Hippocampal formation (tissue), 2 donors: ENCODE results near the gene B3GNT3.
A peak's percentile ranks its signal among the peaks of the same experiment; 100 is the strongest.
"Not testable (repeated sequence)": the region's sequence is repeated elsewhere in the genome, so short reads cannot be mapped to it uniquely, and the experiment has no call there.

Source experiments
- DNase-seq, 2 donors: peaks; one replicate each; lab custom pipeline; 2025; lab: John Stamatoyannopoulos, UW

Gene B3GNT3

GRCh38 chr19:17766543-17767131, 28.3 kb upstream of the B3GNT3 start:
- DNase-seq: peak; percentile 10 to 63

GRCh38 chr19:17767559-17767958, 27.4 kb upstream of the B3GNT3 start:
- no peak for DNase-seq

- no peak for DNase-seq
These were observed 24.3 kb upstream of the B3GNT3 start for GRCh38 chr19:17770613-17771012.

DNA sequence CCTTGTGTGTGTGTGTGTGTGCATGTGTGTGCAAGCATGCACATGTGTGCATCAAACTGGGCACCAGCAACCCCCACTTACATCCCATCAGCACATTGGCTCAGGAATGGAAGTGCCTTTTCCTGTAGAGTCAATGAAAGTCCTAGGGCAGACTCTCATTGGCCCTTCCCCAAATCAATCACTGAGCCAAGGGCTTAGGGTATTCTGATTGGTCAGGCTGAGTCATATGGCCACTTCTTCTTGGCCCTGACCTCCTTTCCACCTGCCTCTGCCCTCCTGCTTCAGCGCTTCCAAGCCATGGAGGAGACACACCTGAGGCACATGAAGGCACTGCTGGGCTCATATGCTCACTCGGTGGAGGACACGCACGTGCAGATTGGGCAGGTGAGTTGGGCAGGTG, 22.8 kb upstream of the B3GNT3 start:
- no peak for DNase-seq

GRCh38 chr19:17775245-17775927, 19.6 kb upstream of the B3GNT3 start:
- no peak for DNase-seq

DNA sequence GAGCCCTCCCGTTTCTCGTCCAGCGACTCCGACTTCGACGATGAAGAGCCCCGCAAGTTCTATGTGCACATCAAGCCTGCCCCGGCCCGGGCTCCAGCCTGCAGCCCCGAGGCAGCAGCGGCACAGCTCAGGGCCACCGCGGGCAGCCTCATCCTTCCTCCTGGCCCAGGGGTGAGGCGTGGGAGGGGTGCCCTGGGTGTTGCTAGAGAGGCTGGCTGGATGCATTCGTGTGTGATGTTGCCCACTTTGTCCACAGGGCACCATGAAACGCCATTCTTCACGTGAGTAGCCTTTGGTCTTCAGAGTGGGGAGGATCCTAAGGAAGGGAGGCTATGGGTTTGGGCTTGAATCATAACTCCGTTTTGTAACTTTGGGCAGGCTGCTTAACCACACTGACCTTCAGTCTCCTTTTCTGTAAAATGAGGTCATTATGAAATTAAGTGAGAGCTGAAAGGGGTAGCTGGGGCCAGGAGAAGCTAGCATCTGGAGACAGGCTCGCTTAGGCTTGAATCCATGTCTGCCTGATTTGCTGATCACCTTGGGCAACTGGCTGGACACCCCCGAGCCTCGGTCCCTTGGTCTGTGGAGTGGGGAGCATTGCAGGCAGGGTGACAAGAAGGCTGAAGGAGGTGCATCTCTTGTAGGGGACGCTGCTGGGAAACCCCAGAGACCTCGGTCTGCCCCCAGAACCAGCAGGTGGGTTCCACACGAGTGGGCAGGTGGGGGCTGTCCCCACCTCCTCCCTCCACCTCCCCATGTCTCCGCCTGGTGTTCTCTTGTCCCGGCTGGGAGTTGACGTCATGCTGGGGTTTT, 18.7 kb upstream of the B3GNT3 start:
- DNase-seq: no peak

DNA sequence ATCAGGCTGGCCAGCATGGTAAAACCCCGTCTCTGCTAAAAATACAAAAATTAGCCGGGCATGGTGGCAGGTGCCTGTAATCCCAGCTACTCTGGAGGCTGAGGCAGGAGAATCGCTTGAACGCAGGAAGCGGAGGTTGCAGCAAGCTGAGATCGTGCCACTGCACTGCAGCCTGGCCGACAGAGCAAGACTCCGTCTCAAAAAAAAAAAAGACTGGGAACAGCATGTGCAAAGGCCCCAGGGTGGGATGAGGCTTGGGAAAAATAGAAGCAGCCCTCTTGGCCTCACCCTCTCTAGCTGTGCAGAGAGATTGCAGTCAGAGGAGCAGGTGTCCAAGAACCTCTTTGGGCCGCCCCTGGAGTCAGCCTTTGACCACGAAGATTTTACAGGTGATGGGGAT, 17.1 kb upstream of the B3GNT3 start:
- not testable (repeated sequence) for DNase-seq

DNA sequence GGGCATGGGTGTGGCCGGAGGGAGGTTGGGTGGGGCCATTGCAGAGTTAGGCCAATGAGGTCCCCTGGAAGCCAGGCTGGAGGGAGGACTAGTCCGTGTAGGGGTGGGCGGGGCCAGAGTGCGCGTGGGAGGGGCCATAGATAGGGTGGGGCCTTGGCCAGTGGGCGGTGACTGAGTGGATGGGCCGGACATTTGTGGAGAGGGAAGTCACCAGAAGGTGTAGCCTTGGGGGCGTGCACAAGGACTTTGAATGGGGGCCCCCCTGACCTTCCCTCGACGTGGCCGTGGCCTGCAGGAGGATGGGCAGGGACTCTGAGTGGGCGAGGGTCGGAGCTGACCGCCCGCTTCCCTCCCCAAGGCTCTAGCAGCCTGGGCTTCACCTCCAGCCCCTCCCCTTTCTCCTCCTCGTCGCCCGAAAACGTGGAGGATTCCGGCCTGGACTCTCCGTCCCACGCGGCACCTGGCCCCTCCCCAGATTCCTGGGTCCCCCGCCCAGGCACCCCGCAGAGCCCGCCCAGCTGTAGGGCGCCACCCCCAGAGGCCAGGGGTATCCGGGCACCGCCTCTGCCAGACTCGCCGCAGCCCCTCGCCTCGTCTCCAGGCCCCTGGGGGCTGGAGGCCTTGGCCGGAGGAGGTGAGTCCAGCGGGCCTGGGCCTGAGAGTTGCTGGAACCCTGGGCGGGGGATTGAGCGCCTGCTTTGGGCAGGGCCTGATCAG, 16.5 kb upstream of the B3GNT3 start:
- peak in 1 of 2 donors; percentile 16 for DNase-seq

GRCh38 chr19:17778968-17779929, 15.7 kb upstream of the B3GNT3 start:
- peak in 1 of 2 donors; percentile 44 for DNase-seq

GRCh38 chr19:17780781-17781180, 14.2 kb upstream of the B3GNT3 start:
- DNase-seq: no peak

- DNase-seq: not testable (repeated sequence)
These were observed 11.2 kb upstream of the B3GNT3 start for GRCh38 chr19:17783721-17784120.

GRCh38 chr19:17784201-17785008, 10.5 kb upstream of the B3GNT3 start:
- DNase-seq: peak; percentile 25

DNA sequence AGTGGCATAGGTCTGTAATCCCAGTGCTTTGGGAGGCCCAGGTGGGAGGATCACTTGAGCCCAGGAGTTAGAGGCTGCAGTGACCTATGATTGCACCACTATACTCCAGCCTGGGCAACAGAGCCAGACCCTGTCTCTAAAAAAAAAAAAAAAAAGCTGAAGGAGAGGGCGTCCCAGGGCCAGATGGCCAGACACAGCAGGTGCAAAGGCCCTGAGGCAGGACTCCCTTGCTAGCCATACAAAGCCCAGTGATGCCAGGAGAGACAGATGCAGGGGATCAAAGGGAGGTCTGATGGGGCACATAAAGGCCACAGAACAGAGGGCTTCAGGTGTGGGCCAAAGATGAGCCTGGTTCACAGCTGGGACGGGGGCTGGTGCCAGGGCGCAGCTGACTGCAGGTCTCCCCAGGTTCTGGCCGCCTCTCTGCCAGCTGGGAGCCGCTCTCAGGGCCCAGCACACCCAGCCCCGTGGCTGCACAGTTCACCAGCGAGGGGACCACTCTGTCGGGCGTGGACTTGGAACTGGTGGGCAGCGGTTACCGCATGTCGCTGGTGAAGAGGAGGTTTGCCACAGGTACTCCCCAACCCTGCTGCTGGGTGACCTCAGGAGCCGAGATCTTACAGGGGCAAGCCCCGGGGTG, 7.5 kb upstream of the B3GNT3 start:
- DNase-seq: no peak

DNA sequence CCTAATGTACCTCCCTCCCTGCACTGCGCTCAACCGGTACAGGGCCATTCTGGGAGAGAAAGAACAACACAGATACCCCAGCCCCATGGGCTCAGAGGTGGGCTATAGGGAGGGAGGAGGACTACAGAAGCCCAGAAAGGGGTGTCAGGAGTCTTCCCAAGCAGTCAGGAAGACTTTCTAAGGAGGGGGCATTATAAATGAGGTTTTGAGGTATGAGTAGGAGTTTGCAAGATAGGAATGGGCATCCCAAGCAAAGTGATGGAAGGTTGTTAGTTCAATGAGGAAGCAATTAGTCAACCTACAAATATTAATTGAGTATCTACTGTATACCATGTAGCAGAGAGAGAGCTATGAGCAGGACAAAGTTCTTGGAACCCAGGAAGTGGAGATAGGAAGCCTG, 6.3 kb upstream of the B3GNT3 start:
- no peak for DNase-seq

GRCh38 chr19:17790059-17790780, 4.7 kb upstream of the B3GNT3 start:
- DNase-seq: no peak

GRCh38 chr19:17794412-17794730, 567 bp upstream of the B3GNT3 start:
- DNase-seq: no peak

- DNase-seq: no peak
These were observed 538 bp downstream of the B3GNT3 start for GRCh38 chr19:17795495-17795856.

- DNase-seq: no peak
These were observed 1.3 kb downstream of the B3GNT3 start for GRCh38 chr19:17796013-17796837.
